ENCODE measurements around the gene KEAP1. TPM values are rescaled to one million over a fixed set of nuclear protein-coding genes. Genes with fewer than 3 reads are reported as not detected.

KEAP1 gene
- total RNA-seq, 1 experiment from 2014 or later: 102 TPM

DNA sequence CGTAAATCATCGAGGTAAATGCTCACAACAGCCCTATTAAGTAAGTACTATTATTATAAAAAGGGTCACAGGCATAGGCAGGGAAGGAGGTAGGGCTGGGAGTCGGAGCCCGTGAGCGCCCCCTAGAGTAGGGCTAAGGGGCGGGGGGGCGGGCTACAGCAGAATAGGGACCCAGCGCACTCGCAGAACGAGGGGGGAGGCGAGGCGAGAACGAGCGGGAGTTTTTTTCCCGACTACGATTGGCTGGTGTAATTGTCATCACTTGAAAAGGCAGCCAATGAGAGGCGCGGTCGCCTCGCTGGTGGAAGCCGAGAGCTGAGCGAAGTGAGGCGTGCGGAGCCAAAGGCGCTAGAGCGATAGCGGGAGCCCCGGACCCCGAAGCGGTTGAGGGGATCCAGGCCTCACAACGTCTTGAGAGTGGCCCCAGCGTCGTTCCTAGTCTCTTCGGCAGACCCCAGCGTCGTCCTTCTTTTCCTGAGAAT is 24.2 kb downstream of the KEAP1 start:
- no peaks in the 10 kb centered on the region for H3K27me3 ChIP-seq (ENCODE audit: control insufficient read depth, insufficient read depth, low read length)
- in situ Hi-C loops (cut with HindIII; ENCODE audit: low pct_unique_long_range_greater_than_20kb, low sequenced_read_pairs): no loop called here
- peak overlapping the region; percentile 48 to 72 for H3K4me3 ChIP-seq (ENCODE audit: low read depth in 2 of 2, low read length in 2 of 2)
- DNase-seq (ENCODE audit: low read depth, low spot score) (peak; percentile 83), ATAC-seq (peak; percentile 95)
- intact Hi-C loops (cut with micrococcal nuclease; ENCODE audit: unreplicated experiment): no loop called here
- H3K27ac ChIP-seq (ENCODE audit: low read length): peak overlapping the region; percentile 78
- TF ChIP-seq TCF7L2 (IDR thresholded peaks at IDR 0.05; ENCODE audit: low read depth, low read length) (no peak), POLR2AphosphoS5 (IDR thresholded peaks at IDR 0.05; ENCODE audit: low read depth, low read length) (peak; percentile 50; the same call in 1 of the 2 replicates)
- TF ChIP-seq, protein P1, sequence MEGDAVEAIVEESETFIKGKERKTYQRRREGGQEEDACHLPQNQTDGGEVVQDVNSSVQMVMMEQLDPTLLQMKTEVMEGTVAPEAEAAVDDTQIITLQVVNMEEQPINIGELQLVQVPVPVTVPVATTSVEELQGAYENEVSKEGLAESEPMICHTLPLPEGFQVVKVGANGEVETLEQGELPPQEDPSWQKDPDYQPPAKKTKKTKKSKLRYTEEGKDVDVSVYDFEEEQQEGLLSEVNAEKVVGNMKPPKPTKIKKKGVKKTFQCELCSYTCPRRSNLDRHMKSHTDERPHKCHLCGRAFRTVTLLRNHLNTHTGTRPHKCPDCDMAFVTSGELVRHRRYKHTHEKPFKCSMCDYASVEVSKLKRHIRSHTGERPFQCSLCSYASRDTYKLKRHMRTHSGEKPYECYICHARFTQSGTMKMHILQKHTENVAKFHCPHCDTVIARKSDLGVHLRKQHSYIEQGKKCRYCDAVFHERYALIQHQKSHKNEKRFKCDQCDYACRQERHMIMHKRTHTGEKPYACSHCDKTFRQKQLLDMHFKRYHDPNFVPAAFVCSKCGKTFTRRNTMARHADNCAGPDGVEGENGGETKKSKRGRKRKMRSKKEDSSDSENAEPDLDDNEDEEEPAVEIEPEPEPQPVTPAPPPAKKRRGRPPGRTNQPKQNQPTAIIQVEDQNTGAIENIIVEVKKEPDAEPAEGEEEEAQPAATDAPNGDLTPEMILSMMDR (IDR thresholded peaks at IDR 0.05): peak; percentile 89
- H3K4me1 ChIP-seq (ENCODE audit: control insufficient read depth, insufficient read depth, low read length): peaks cover 4% of the 10 kb centered on the region; the same call in 1 of the 2 replicates
- no peaks in the 10 kb centered on the region for H3K9me3 ChIP-seq (ENCODE audit: control insufficient read depth, insufficient read depth, low read depth, low read length)
- CTCF ChIA-PET: interaction anchor here (0.5 to 0.7 kb wide), 2 partner anchors 15 to 61 kb away, joined by 3 read pairs; no protein-coding TSS in a partner anchor
- H3K36me3 ChIP-seq (ENCODE audit: control insufficient read depth, insufficient read depth, low read length): no peaks in the 10 kb centered on the region
- POLR2A ChIA-PET: no interaction called here
- BruUV-seq (replicated peaks): no TSS peak

- no peak overlapping the region; the same call in 1 of the 2 replicates for H3K27ac ChIP-seq (ENCODE audit: low read length)
- H3K4me3 ChIP-seq (ENCODE audit: low read depth in 2 of 2, low read length in 2 of 2): peak overlapping the region; percentile 13 to 42; a peak in 2 of 4 replicates
- H3K4me1 ChIP-seq (ENCODE audit: control insufficient read depth, insufficient read depth, low read length): peaks cover 4% of the 10 kb centered on the region; the same call in 1 of the 2 replicates
- H3K36me3 ChIP-seq (ENCODE audit: control insufficient read depth, insufficient read depth, low read length): no peaks in the 10 kb centered on the region
- H3K9me3 ChIP-seq (ENCODE audit: control insufficient read depth, insufficient read depth, low read depth, low read length): no peaks in the 10 kb centered on the region
- intact Hi-C loops (cut with micrococcal nuclease; ENCODE audit: unreplicated experiment) (no loop called here), in situ Hi-C loops (cut with HindIII; ENCODE audit: low pct_unique_long_range_greater_than_20kb, low sequenced_read_pairs) (no loop called here)
- ATAC-seq: no peak
- TF ChIP-seq, protein P2, sequence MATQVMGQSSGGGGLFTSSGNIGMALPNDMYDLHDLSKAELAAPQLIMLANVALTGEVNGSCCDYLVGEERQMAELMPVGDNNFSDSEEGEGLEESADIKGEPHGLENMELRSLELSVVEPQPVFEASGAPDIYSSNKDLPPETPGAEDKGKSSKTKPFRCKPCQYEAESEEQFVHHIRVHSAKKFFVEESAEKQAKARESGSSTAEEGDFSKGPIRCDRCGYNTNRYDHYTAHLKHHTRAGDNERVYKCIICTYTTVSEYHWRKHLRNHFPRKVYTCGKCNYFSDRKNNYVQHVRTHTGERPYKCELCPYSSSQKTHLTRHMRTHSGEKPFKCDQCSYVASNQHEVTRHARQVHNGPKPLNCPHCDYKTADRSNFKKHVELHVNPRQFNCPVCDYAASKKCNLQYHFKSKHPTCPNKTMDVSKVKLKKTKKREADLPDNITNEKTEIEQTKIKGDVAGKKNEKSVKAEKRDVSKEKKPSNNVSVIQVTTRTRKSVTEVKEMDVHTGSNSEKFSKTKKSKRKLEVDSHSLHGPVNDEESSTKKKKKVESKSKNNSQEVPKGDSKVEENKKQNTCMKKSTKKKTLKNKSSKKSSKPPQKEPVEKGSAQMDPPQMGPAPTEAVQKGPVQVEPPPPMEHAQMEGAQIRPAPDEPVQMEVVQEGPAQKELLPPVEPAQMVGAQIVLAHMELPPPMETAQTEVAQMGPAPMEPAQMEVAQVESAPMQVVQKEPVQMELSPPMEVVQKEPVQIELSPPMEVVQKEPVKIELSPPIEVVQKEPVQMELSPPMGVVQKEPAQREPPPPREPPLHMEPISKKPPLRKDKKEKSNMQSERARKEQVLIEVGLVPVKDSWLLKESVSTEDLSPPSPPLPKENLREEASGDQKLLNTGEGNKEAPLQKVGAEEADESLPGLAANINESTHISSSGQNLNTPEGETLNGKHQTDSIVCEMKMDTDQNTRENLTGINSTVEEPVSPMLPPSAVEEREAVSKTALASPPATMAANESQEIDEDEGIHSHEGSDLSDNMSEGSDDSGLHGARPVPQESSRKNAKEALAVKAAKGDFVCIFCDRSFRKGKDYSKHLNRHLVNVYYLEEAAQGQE (IDR thresholded peaks at IDR 0.05; ENCODE audit: insufficient read depth in 1 of 2, low read depth in 2 of 2, low read length in 1 of 2): no peak
- TF ChIP-seq SIN3A (IDR thresholded peaks at IDR 0.05; ENCODE audit: borderline replicate concordance, insufficient read depth, low read depth, low read length) (no peak), TCF7L2 (IDR thresholded peaks at IDR 0.05; ENCODE audit: low read depth, low read length) (no peak), POLR2AphosphoS5 (IDR thresholded peaks at IDR 0.05; ENCODE audit: low read depth, low read length) (no peak)
- TF ChIP-seq, protein P1 (IDR thresholded peaks at IDR 0.05): no peak
- ChIA-PET CTCF (interaction anchor here (0.6 kb wide), 1 partner anchor 18 kb away, joined by 7 read pairs; no protein-coding TSS in a partner anchor), POLR2A (no interaction called here)
- H3K27me3 ChIP-seq (ENCODE audit: control insufficient read depth, insufficient read depth, low read length): no peaks in the 10 kb centered on the region
- no TSS peak for BruUV-seq (replicated peaks)
- DNase-seq (ENCODE audit: low read depth, low spot score): no peak
These were observed 24.7 kb downstream of the KEAP1 start for GRCh38 chr19:10478476-10478875.
